ENCODE measurements around the gene GLB1L.
"Not testable (repeated sequence)": the region's sequence is repeated elsewhere in the genome, so short reads cannot be mapped to it uniquely, and the experiment has no call there.

Gene GLB1L

GRCh38 chr2:219280651-219281050 is 35.4 kb upstream of the GLB1L start:
- DNase-seq (ENCODE audit: low spot score) = peak; percentile 32

- no peak for DNase-seq (ENCODE audit: low spot score)
Observed at GRCh38 chr2:219279916-219280516, 34.8 kb upstream of the GLB1L start.

DNA sequence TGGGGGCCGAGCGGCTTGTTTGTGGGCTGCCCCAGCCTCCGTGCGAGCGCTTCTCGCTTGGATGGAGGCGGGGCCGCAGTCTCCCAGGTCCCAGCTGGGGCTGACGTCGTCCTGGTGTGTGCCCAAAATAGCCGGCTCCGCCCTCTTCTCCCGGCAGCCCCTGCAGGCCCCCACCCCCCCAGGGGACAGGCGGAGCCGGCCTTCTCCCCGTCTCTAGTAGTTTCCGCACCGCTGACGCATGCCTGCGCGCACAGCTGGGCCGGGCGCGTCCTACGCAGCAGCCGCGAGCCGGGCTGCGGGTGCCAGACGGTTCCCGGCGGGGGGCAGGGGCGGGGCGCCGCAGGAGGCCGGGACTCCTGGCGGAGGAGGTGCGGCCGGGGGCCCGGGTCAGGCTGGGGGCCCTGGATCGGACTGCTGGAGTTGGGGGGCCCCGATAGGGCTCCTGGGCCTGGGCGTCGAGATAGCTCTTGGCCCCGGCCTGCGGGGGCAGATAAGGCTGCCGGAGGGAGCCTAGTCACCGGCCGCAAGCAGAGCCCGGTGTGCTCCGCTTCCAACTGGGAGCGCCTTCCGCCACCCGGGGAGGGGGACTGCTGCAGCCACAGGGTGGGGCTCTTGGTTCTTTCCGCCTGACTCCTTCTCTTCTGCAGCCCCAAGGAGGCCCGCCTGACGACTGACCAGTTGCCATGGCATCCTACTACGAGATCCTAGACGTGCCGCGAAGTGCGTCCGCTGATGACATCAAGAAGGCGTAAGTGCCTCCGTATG is 34.1 kb upstream of the GLB1L start, which contains the start of gene DNAJB2:
TSS of gene DNAJB2 (plus strand) at position 216 of the 765 bp plus-strand sequence. CDS start at position 684, 468 bp downstream.
- peak; percentile 98 for DNase-seq (ENCODE audit: low spot score)

- DNase-seq (ENCODE audit: low spot score) = no peak
Observed at GRCh38 chr2:219278655-219279150, 33.5 kb upstream of the GLB1L start.

DNA sequence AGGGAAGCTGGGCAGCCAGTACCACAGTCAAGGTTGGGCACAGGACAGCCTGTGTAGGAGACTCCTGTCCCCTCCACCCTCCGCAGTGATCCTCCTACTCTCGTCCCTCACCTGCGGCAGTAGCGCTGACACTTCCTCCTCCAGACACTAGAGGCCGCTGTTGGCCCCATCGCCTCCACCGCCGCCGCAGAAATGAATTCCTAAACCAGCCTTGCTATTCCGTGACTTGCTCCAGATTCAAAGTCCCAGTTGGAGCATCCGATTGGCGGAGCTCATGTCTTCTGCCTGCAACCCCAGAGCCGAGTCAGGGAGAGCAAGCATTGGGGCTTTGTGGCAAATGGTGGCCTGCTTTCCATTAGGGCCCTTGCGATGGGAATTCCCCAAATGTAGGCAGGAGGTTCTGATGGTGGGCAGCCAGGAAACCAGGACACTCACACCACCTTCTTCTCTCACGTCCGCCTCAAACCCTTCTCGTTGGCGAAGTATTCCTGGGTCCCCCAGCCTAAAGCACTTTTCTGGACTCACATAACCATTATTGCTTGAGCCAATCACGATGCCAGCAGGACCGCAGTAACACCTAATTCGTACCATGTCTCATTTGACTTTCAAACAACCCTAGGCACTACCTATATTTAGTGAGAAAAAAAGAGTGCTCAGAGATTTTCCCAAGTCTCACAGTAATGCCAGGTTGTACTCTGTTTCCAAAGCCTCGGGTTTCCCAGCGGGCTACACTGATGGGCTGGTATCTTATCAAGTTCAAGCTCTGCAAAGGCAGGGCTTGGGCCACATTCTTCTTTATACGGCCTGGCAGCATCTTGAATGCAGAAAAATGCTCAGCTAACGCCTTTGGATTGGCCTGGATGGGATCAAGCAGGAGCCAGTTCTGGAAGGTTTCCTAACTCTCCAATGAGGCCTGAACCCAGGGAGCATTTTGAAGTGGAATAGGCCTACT is 32.7 kb upstream of the GLB1L start:
- DNase-seq (ENCODE audit: low spot score) = peak; percentile 89

GRCh38 chr2:219274361-219274921 is 29.2 kb upstream of the GLB1L start:
- no peak for DNase-seq (ENCODE audit: low spot score)

DNA sequence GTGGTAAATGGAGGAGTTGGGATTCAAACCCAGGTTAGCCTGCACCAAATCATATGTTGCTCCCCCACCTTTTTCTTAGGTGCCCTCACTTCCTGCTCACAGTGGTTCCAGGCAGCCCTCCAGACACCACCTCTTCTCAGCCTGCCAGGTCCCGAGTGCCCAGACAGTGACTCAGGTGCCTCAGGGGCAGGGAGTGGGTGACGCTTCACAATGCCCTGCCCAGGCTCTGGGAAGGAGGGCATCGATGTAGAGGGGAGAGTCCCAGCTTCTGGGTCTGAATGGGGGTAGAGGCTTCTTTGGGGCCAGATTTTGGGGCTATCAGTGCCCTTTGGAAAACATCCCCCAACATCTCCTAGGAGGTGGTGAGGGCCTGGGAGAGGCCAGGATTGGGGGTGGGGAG is 28.7 kb upstream of the GLB1L start:
- no peak for DNase-seq (ENCODE audit: low spot score)

DNA sequence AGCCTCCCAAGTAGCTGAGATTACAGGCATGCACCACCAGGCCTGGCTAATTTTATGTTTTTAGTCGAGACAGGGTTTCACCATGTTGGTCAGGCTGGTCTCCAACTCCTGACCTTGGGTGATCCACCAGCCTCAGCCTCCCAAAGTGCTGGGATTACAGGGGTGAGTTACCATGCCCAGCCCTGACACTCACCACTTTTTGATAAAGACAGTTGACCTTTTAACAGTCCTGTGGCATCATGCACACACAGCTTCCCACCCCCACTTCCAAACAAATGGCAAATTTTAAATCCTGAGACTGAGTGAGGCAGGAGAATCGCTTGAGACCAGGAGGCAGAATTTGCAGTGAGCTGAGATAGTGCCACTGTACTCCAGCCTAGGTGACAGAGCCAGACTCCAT is 27.8 kb upstream of the GLB1L start:
- DNase-seq (ENCODE audit: low spot score) = no peak

- DNase-seq (ENCODE audit: low spot score) = no peak
Observed at GRCh38 chr2:219272356-219272755, 27.1 kb upstream of the GLB1L start.

DNA sequence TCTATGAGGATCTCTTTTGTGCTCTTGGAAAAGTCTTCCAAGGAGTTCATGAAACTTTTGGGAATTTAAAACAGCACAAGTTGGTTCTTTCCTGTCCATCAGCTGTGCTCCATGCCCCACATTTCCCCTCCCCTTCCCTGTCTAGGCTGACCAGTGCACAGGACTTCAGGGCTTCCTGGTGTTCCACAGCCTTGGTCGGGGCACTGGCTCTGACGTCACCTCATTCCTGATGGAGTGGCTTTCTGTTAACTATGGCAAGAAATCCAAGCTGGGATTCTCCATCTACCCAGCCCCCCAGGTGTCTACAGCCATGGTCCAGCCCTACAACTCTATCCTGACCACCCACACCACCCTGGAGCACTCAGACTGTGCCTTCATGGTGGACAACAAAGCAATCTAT is 25.8 kb upstream of the GLB1L start:
- no peak for DNase-seq (ENCODE audit: low spot score)

GRCh38 chr2:219270055-219270372 is 24.8 kb upstream of the GLB1L start:
- DNase-seq (ENCODE audit: low spot score) = no peak

- DNase-seq (ENCODE audit: low spot score) = no peak
Observed at GRCh38 chr2:219269362-219270054, 24.3 kb upstream of the GLB1L start.

DNA sequence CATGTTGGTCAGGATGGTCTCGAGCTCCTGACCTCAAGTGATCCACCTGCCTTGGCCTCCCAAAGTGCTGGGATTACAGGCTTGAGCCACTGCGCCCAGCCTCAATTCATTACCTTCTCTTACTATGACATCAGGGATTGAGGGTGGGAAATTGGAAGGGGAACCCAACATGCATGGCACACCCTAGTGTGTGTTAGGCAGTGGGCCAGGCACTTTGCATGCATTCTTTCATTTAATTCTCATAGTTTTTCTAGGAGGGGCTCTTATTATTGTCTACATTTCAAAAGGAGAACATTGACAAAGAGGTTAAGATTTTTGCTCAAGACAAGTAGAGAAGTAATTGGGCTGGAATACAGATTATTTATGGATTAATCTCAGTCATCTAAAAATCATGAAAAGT is 23.1 kb upstream of the GLB1L start:
- no peak for DNase-seq (ENCODE audit: low spot score)

GRCh38 chr2:219266886-219267285 is 21.6 kb upstream of the GLB1L start:
- no peak for DNase-seq (ENCODE audit: low spot score)

DNA sequence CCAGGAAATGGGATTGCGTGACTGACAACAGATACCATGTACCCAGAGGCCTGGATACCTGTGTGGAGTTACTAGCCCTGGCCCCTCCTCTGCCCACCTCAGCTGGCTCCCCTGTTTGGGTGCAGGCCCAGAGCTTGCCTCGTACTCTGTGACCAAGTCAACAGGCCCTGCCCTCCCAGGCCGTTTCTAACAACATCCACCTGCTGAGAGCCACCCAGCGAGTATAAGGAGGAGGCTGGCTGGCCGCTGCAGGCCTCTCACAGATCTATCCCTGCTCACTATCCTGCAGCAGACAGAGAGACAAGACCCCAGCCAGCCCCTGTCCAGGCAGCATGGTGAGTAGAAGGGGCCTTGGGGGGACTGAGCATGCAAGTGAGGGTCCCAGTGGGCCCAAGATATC is 21.0 kb upstream of the GLB1L start:
- DNase-seq (ENCODE audit: low spot score) = no peak

- no peak for DNase-seq (ENCODE audit: low spot score)
Observed at GRCh38 chr2:219261024-219261855, 16.0 kb upstream of the GLB1L start.

DNA sequence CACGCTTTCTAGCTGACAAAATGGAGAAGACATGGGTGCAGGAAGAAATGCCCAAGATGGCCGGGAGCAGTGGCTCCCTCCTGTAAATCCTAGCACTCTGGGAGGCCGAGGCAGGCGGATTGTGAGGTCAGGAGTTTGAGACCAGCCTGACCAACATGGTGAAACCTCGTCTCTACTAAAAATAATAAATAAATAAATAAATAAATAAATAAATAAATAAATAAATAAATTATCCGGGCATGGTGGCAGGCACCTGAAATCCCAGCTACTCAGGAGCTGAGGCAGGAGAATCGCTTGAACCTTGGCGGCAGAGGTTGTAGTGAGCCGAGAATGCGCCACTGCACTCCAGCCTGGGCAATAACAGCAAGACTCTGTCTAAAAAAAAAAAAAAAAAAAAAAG is 13.7 kb upstream of the GLB1L start:
- DNase-seq (ENCODE audit: low spot score) = not testable (repeated sequence)

GRCh38 chr2:219254590-219255201 is 9.5 kb upstream of the GLB1L start:
- no peak for DNase-seq (ENCODE audit: low spot score)

DNA sequence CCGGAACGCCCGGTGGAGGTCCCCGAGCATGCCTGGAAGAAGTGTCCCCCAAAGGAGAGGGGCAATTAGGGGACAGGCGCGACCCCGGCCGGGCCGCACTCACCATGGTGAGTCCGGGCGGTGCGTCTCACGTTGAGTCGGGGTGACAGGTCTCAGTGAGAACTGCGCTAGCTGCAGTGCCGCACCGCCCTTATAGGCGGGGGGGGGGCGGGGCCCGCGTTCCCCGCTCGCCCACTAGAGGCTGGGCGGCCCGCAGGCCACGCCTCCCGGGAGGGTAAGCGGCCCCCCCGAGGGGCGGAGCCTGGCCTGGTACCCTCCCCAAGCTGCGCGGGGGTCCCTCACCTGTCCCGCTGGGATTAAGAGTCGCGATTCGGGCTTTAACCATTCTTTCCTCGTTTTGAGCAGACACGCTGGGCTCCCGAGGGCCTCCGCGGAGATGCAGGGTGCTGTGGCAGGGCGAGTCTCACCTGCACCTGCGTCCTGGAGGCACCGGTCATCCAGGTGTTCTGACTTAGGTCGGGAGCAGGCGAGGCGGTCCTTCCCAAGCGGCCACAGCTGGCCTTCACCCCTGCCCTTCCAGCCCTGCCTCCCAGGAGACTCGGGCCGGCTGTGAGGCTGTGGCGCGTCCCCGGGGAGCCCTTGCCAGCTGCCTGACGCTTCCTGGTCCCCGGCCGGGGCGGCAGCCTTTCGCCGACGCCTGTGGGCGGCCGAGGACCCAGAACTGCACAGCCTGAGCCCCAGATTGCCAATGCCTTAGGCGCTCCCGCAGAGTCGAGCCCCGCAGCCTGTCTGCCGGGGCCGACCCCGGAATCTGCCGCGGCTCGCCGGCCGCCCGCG is 8.7 kb upstream of the GLB1L start, which contains the start of gene TUBA4A:
TSS of gene TUBA4A (minus strand) at position 166 of the 837 bp plus-strand sequence. CDS start at position 106, 60 bp downstream.
- peak; percentile 87 for DNase-seq (ENCODE audit: low spot score)
